NB4 (cell line): Measurements from ENCODE around the gene GGT5.
"Not testable (repeated sequence)": the region's sequence is repeated elsewhere in the genome, so short reads cannot be mapped to it uniquely, and the experiment has no call there.

Source experiments
- DNase-seq: peaks from one replicate; pipeline ENCODE4 v3.0.0; 2010; ENCODE audit warnings: low read depth
- H3K4me3 ChIP-seq: one replicate; pipeline ENCODE4 v1.5.1; 2011; ENCODE audit warnings: mild to moderate bottlenecking, low read depth, low read length, moderate library complexity
- CTCF ChIP-seq: IDR thresholded peaks from one replicate; pipeline ENCODE4 v1.5.1; 2012; ENCODE audit warnings: low read depth, low read length
- MAX ChIP-seq: IDR thresholded peaks from 2 replicates; pipeline ENCODE4 v1.6.1; 2011; ENCODE audit warnings: low read depth, low read length
- MYC ChIP-seq: IDR thresholded peaks from 2 replicates; pipeline ENCODE4 v1.6.1; 2011; ENCODE audit warnings: low read depth, low read length
- POLR2A ChIP-seq: IDR thresholded peaks from 2 replicates; pipeline ENCODE4 v1.6.1; 2011; ENCODE audit warnings: mild to moderate bottlenecking; ENCODE audit not compliant: insufficient read length; ENCODE audit errors: extremely low read depth

Gene GGT5

GRCh38 chr22:24245030-24245431 is at the start of gene GGT5:
TSS of gene GGT5 (minus strand) at chr22:24245082. CDS start at chr22:24244725, 357 bp downstream.
- peak within 1 kb of the TSS; percentile 43 for H3K4me3 ChIP-seq
- peak; percentile 75 for DNase-seq

- not testable (repeated sequence) for DNase-seq, H3K4me3 ChIP-seq
These were observed 47.4 kb upstream of the GGT5 start for GRCh38 chr22:24292202-24292830.

GRCh38 chr22:24291515-24292201 is 46.8 kb upstream of the GGT5 start:
- DNase-seq = no peak

GRCh38 chr22:24290459-24290858 is 45.6 kb upstream of the GGT5 start:
- no peak for TF ChIP-seq MAX
- TF ChIP-seq POLR2A = no peak
- no peak for TF ChIP-seq MYC
- no peak for TF ChIP-seq CTCF
- no peak for DNase-seq

More at GRCh38 chr22:24291515-24292201, 46.8 kb upstream of the GGT5 start:
- TF ChIP-seq MYC (no peak), CTCF (no peak), MAX (no peak), POLR2A (no peak)
- H3K4me3 ChIP-seq = no peak overlapping the region

GRCh38 chr22:24289741-24290163 is 44.9 kb upstream of the GGT5 start:
- DNase-seq = no peak
- no peak overlapping the region for H3K4me3 ChIP-seq

More at GRCh38 chr22:24290459-24290858, 45.6 kb upstream of the GGT5 start:
- H3K4me3 ChIP-seq = no peak overlapping the region

GRCh38 chr22:24289114-24289513 is 44.2 kb upstream of the GGT5 start:
- H3K4me3 ChIP-seq = no peak overlapping the region
- no peak for DNase-seq
- TF ChIP-seq POLR2A (no peak), CTCF (no peak), MYC (no peak), MAX (no peak)

More at GRCh38 chr22:24289741-24290163, 44.9 kb upstream of the GGT5 start:
- TF ChIP-seq POLR2A = no peak
- TF ChIP-seq CTCF = no peak
- no peak for TF ChIP-seq MAX
- TF ChIP-seq MYC = no peak

GRCh38 chr22:24287801-24288200 is 42.9 kb upstream of the GGT5 start:
- not testable (repeated sequence) for H3K4me3 ChIP-seq, DNase-seq

GRCh38 chr22:24287212-24287611 is 42.3 kb upstream of the GGT5 start:
- not testable (repeated sequence) for DNase-seq, H3K4me3 ChIP-seq
